ENCODE data around the gene SYNM.

DNA sequence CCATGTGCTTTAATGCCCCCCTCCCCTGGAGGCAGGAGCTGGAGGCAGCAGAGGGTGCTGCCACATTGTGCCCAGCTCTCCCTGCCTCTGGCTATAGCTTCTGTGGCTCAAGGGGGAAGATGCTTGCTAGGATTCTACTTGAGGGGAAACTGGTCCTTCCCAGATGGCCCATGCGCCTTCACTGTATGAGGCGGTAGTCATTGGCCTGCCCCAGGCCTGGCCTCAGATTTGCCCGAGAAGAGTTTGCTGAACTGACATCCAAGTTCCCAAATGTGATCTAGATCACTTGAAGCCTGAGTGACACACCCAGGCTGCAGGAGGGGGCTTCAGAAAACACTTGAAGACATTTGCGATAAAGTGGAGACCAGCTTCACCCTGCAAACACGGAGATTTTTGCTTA is 4.1 kb downstream of the SYNM start:
- no peak for TF ChIP-seq CTCF (IDR thresholded peaks at IDR 0.05)
- TF ChIP-seq POLR2A (IDR thresholded peaks at IDR 0.05; ENCODE audit: low read depth) = no peak
- no peak for TF ChIP-seq EP300 (IDR thresholded peaks at IDR 0.05)
